22Rv1 (cell line): ENCODE results near the gene SNX11.

ENCODE experiments used
- CTCF ChIP-seq: fragments of 450-650 bp; IDR thresholded peaks from 2 replicates; pipeline ENCODE4 v1.5.1; 2017; ENCODE audit warnings: mild to moderate bottlenecking
- ZFX ChIP-seq: fragments of 450-650 bp; IDR thresholded peaks from 2 replicates; pipeline ENCODE4 v1.6.1; 2017; ENCODE audit warnings: antibody characterized with exemption, borderline replicate concordance

GRCh38 chr17:48127371-48128051 is 19.9 kb downstream of the SNX11 start:
- TF ChIP-seq CTCF (no peak), ZFX (no peak)
